ENCODE measurements around the gene FLVCR2.

GRCh38 chr14:75559045-75559444, 19.4 kb upstream of the FLVCR2 start:
- TF ChIP-seq, protein P1, sequence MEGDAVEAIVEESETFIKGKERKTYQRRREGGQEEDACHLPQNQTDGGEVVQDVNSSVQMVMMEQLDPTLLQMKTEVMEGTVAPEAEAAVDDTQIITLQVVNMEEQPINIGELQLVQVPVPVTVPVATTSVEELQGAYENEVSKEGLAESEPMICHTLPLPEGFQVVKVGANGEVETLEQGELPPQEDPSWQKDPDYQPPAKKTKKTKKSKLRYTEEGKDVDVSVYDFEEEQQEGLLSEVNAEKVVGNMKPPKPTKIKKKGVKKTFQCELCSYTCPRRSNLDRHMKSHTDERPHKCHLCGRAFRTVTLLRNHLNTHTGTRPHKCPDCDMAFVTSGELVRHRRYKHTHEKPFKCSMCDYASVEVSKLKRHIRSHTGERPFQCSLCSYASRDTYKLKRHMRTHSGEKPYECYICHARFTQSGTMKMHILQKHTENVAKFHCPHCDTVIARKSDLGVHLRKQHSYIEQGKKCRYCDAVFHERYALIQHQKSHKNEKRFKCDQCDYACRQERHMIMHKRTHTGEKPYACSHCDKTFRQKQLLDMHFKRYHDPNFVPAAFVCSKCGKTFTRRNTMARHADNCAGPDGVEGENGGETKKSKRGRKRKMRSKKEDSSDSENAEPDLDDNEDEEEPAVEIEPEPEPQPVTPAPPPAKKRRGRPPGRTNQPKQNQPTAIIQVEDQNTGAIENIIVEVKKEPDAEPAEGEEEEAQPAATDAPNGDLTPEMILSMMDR (conservative IDR thresholded peaks at IDR 0.05 in 1 of 2, IDR thresholded peaks at IDR 0.05 in 1 of 2; ENCODE audit: low read depth in 1 of 2, low read length in 2 of 2): no peak
- no peak for TF ChIP-seq EZH2 (IDR thresholded peaks at IDR 0.05; ENCODE audit: low read length, missing control alignments)

All from fibroblast of lung (primary cell).